DMS 273 (cell line): ENCODE measurements around the gene OR56A5.
A peak's percentile ranks its signal among the peaks of the same experiment; 100 is the strongest.
"Not testable (repeated sequence)": the region's sequence is repeated elsewhere in the genome, so short reads cannot be mapped to it uniquely, and the experiment has no call there.

Experiments
- DNase-seq: peaks from one replicate; lab custom pipeline; 2025; ENCODE audit not compliant: unreplicated experiment; lab: John Stamatoyannopoulos, UW

OR56A5 gene, protein sequence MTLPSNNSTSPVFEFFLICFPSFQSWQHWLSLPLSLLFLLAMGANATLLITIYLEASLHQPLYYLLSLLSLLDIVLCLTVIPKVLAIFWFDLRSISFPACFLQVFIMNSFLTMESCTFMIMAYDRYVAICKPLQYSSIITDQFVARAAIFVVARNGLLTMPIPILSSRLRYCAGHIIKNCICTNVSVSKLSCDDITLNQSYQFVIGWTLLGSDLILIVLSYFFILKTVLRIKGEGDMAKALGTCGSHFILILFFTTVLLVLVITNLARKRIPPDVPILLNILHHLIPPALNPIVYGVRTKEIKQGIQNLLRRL

DNA sequence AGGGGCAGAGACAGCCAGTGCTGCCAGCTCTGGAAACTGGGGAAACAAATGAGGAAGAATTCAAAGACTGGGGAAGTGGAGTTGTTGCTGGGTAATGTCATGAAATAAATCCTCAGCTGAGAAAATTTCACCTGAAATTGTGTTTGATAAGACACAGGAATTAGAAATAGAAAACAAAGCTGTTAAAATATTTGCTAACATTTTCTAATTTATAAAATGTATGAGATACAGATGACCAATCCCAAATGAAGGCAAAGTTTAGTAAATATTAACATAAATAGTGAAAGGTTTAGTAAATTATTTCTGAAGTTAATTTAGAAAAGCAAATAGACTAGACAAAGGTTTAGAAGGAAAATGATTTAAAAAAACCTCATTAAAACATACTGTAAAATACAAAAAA is at the start of gene OR56A5:
Gene OR56A5, minus strand, starts transcription at position 101 of the 400 bp plus-strand sequence. Its CDS starts 0 bp downstream, at position 101.
- no peak for DNase-seq

DNA sequence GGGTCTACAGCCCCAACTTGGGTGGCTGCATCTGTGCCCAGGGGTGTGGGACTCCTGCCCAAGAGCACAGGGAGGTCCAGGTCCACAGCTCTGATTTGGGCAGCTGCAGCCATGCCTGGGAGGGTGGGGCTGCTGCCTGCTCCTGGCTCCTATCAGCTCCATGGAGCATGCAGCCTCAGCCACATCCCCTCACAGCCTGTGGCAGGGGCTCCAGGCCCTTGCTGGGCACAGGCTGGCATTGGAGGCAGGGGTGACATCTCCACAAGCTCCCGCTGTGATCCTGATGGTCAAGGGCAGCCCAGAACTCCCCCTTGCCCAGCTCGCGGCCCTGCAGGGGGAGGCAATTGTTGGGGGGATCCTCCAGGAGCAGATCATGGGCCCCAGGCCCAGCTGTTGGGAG is 44.7 kb upstream of the OR56A5 start:
- DNase-seq, result no peak

DNA sequence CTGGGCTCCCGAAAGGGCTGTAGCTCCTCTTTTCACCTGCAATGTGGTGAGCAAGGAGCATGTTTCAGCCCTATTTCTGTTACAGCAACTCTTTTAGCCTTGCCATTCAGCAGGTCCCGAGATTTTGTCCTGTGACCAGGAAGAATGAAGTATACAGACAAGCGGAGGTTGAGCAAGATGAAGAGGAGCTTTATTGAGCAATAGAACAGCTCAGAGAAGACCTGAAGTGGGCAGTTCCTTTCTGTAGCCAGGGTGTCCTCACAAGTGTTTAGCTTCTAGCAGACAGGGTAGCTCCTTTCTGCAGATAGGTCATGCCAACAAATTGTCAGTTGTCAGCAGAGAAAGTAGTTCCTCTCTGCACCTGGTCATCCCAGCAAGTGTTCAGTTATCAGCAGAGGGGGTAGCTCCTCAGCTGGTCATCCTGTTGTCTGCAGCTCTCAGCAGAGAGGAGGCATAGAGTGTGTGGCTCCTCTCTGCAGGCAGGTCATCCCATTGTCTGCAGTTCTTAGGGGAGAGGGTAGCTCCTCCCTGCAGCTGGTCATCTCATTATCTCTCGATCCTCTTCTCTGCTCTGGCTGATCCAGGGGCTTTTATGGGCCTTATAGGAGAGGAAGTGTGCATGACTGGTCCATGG is 43.9 kb upstream of the OR56A5 start:
- DNase-seq, result no peak

DNA sequence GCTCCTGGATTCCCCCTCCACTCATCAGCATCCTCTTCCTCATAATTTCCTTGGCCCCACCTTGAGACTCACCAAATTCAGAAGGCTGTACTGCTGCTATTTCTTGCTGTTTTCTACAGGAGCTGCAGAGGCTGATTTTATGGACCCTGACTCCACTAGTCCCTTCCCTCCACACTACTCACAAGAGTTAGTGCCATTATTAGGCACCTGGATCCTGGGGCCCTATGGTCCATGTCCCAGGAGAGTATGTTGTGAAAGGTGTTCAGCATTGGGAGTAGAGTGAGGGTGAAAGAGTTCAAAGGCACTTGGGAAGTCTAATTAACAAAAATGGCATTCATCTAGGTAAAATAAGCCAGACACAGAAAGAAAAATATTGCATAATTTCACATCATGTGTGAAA is 38.6 kb upstream of the OR56A5 start, which contains the start of gene OR56A4:
Gene OR56A4, minus strand, starts transcription at position 101 of the 400 bp plus-strand sequence. CDS start 3,954 bp downstream, outside the sequence.
- DNase-seq, result no peak

DNA sequence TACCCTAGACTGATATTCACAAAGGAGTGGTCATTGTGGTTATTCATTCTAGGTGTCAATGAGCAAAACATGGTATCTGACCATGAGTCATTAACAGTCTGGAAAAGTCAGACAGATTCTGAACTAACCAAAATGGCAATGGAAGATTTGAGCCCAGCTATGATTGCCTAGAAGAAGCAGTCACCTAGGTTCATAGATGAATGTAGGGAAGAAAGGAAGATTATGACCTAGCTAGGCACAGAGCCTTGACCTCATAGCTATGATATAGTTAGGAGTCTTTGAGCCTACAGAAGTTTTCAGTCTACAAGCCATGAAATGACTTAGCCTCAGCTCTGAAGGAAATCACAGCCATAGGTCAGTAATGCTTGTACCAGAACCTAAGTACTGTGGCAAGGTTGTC is 38.1 kb upstream of the OR56A5 start:
- no peak for DNase-seq

DNA sequence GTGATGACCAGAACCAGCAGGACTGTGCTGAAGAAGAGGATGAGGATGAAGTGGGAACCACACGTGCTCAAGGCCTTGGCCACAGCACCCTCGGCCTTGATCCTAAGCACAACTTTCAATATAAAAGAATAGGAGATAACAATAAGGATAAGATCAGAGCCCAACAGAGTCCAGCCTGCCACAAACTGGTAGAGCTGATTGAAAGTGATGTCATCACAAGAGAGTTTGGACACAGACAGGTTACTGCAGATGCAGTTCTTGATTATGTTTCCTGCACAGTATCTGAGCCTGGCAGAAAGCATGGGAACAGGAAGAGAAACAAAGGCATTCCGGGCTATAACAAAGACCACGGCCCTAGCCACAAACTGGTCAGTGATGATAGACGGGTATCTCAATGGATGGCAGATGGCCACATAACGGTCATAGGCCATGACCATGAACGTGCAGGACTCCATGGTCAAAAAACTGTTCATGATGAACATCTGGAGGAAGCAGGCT is 34.0 kb upstream of the OR56A5 start:
- no peak for DNase-seq

DNA sequence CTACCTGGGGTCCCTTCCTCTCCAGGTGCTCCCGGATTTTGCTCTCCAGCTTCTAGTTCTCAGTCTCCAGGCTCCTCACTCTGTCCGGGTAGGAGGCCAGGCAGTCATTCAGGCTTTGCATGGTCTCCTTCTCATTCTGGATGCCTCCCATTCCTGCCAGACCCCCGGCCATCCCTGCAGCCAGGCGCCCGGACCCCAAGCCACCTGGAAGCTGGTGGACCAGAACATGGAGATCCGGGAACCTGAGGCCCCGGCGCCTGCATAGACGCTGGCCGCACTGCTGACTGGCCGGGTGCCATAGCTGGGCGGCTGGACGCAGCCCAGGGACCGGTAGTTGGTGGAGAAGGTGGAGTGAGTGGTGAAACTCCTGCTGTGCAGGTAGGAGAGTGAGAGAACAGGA is 26.5 kb upstream of the OR56A5 start:
- no peak for DNase-seq

DNA sequence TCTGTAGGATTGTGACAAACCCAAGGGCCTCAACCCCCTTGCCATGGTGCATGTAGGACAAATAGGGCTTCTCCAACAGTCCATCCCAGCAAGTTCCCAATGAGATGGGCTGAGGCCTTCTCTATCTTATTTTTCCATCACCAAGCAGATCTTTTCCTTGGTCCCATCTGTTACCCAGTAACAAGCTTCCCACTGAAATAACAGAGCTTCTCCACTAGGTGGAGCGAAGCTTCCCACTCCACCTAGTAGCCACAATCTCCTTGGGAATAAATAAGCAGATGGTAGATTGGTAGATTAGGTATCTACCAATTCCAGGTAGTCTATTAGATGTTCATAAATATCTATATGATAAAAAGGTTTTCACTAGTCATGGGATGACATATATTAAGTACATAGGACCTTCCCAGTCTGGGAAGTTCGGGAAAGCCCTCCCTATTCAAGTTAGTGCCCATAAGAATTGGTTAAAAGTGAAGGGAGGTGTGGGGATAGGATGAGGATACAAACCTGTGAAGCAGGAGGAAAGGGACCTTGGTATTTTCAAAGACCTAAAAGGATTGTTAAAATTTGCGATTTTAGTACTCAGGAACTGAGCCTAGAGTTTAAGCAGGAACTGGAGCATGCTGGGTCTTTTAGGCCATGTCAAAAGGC is 24.4 kb upstream of the OR56A5 start:
- peak; percentile 27 for DNase-seq

DNA sequence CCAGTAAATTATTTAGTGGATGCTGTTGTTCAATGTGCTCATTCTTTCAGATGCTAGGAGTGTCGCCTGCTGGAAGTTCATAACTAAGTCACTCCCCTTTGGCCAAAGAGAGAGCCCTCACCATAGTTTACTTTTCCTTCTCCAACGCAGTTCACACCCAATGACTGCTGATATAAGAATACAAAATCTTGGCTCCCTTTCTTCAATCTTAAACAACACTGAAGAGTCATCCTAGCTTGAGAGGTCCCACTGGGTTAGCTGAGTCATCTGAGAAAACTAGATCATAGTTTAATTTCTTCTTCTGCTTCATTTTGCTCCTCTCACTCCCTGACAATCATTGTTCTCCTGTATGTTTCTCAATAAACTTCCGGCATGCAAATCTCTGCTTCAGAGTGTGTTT is 23.9 kb upstream of the OR56A5 start:
- no peak for DNase-seq

DNA sequence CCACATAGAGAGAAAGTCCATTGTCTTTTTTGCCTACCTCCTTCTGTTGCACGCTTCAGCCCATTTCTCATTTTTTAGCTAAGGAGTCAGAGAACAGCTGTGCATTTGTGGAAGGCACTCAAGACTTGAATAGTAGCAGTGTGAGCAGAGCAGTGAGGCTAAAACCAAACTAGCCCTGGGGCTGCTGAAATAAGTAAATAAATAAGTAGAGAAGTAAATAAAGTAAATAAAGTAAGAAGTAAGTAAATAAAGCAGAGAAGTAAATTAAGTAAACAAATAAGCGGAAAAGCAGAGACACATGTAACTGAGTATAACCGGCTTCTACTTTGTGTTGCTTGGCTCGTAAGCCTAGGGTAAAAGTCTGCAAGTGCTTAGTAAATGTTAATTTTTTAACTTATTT is 20.9 kb upstream of the OR56A5 start:
- no peak for DNase-seq

DNA sequence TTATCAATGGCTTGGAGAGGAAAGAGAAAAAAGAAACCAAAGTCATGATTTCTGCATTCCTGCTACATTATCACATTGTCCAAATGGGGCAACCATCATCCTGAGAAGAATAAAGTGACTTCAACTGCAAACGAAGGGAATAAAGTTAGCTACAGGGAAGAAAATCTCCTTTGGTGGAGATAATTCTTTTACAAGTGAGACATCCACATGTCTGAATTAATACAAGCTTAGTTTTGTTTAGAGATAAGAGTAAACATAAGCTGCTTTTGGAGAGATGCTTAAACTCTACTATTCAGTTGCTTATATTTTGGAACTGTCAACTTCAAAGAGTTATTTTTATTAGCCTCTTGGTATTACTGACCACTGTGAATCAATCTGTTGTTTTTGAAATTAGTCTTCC is 18.6 kb upstream of the OR56A5 start, which contains the start of gene OR52L1:
Gene OR52L1, minus strand, starts transcription at position 101 of the 400 bp plus-strand sequence. Its CDS starts 55 bp downstream, at position 46.
- DNase-seq, result no peak

DNA sequence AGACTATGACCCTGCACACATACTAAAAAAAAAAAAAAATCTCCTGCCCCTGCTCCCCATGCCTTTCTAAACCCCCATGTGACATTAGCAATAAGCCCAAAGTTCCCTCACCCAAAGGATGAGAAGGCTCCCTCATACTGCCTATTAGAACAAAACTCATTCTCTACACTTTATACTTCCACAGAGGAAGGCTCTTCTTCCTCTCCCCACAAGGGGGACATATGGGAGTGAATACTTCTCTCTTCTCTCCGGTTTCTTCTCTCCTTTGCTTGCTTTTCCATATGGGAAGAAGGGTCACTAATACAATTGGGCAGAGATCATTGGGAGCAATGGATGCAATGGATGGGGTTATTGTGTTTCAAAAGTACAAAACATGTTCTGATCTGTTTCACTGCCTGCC is 15.1 kb upstream of the OR56A5 start:
- DNase-seq, result no peak

DNA sequence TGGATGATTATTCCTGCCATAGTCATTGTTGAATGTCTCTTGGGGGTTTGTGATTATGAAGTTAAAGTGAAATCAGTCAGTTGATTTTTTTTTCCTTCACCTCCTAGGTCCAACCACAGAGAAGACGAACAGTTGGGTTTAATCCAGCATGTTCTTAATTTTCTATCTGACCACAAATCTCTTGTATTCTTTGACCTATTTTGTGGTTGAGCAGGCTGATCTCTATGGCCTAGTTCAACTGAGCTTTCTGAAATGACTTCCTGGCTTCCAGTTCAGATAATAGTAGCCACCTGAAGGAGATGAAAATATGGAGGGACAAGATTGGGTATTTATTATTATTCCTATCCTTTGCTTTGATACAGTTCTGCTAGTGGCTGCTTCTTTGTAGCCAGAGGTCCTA is 5.2 kb upstream of the OR56A5 start:
- DNase-seq, result no peak

DNA sequence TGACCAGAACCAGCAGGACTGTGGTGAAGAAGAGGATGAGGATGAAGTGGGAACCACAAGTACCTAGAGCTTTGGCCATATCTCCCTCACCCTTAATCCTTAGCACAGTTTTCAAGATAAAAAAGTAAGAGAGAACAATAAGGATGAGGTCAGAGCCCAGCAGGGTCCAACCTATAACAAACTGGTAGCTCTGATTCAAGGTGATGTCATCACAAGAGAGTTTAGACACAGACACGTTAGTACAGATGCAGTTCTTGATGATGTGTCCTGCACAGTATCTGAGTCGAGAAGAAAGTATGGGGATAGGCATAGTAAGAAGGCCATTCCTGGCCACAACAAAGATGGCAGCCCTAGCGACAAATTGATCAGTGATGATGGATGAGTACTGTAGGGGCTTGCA is 586 bp downstream of the OR56A5 start:
- DNase-seq, result no peak

DNA sequence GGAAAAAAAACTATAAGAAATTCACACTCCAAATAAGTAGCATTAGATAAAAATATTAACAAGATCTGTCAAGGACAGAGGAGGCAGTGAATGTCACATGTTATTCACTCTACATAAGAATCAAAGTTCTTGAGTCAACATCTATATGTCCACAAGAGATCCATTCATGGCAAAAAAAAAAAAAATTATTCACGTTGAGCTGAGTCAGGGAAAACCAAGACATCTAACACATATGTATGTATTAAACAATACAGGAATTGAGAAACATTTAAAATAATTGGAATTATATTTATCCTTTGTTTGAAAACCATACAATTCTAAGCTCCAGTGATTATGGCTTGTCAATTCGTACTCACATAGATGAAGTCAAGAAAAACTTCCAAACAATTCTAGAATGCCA is 1.3 kb downstream of the OR56A5 start:
- DNase-seq, result no peak

DNA sequence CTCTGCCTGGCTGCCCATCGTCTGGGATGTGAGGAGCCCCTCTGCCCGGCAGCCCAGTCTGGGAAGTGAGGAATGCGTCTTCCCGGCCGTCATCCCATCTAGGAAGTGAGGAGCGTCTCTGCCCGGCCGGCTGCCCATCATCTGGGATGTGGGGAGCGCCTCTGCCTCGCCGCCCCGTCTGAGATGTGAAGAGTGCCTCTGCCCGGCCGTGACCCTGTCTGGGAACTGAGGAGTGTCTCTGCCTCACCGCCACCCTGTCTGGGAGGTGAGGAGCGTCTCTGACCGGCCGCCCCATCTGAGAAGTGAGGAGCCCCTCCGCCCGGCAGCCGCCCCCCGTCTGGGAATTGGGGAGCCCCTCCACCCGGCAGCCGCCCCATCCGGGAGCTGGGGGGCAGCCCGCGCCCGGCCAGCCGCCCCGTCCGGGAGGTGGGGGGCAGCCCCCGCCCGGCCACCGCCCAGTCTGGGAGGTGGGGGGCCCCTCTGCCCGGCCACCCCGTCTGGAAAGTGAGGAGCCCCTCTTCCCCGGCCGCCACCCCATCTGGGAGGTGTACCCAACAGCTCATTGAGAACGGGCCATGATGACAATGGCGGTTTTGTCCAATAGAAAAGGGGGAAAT is 7.5 kb downstream of the OR56A5 start:
- not testable (repeated sequence) for DNase-seq

DNA sequence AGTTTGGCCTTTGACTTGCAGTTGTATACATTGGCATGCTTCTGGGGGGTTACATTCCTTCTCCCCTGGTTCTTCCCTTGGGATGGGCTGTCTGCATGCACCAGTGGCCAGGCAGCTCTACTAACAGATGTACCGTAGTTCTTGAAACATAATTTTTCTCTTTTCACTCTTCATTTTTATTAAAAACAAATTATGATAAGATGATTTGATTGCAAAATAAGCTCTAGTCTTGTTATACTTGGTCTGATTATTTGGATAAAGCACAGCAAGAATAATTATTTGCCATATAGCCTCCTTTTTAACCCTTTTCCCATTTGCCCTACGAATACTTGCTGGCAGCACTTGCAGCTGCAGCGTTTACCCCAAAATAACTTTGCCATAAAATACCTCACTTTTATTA is 12.7 kb downstream of the OR56A5 start:
- DNase-seq, result no peak

DNA sequence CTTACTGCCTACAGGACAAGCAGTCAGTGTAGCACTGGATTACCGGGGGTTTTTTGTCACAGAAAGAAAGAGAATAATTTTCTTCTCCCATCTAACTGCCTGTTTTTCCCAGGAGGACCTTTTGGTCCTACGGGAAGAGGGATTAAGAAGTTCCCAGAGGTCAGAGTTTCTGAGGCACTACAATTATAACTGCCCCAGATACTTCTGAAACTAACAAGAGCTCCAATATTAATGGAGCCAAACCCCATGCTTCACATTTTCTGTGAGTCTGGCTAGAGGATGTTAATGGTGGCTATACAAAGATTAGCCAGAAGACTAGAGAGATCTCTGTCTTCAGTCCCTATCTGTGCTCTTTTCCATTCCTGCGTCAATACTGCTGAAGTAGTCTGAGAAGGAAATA is 26.3 kb downstream of the OR56A5 start, which contains the start of gene OR56A3:
Gene OR56A3, plus strand, starts transcription at position 301 of the 400 bp plus-strand sequence. CDS start 5,096 bp downstream, outside the sequence.
- DNase-seq, result no peak

DNA sequence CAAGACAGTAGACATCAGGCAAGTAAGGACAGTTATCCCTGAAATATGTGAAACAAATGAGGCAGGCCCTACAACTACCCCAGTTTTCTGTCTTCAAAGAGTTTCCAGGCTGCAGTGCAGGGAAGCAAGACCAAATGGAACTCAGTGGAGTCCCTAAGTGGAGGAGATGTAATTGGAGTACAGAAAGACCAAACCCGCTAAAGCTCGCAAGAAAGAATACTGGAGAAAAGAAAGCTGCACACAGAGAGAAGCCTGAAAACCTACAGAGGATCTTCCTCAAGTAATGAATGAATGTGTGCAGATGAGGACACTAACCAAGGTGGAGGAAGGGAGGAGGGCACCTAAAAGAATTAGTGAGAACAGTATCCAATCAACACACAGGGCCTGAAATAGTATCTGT is 27.5 kb downstream of the OR56A5 start:
- no peak for DNase-seq

DNA sequence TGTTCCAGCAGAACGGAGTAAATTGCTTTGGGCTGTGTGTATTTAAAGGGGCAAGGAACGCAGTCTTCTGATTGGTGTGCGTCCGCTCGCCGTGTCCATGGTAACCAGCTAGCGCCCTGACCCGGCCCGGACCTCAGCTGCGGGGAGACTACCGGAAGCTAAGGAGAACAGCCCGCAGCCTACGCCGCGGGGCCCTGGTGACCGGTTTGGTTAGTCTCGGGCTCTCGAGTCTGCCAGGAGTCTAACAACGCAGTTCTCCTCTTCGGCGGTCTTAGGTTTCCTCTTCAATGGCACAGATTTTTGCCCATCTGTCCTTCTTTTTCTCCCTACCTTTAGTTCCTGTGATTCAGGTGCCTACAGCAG is 29.7 kb downstream of the OR56A5 start:
- no peak for DNase-seq

DNA sequence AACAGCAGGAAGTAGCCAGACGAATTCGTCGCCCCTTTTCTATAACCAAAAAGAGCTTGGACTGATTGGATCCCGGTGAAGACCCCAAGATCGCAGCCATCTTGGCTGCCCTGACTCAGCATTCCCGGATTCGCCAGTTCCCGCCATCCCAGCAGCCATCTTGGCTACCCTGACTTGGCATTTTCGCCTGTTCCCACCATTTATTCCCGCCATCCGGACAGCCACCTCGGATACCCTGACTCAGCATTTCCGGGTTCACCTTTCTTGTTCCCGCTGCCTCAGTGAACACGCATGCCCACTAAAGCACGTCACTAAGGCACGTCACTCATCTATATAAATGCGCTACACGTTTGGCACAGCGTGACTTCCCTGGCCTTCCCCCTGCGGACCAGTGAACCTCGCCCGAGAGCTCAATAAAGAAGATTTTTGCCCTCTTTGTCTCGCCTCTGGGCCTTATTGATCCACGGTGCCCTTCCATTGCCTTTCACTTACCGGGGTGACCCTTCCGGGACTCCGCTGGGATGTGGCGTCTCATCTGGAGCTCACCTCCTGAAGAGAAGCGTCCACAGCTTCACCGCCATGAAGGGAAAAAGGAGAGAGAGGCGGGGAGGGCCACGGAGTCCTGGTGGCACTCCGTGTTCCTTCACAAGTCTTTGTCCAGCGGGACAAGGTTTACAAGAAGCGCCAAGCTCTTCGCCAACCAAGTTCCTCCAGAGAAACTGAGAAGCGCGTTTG is 30.3 kb downstream of the OR56A5 start:
- no peak for DNase-seq
